T-cell (primary cell): ENCODE data around the gene OSR1. TPM values are rescaled to one million over a fixed set of nuclear protein-coding genes. Genes with fewer than 3 reads are reported as not detected.

Source experiments
- ATAC-seq, 4 experiments: fragments of 200-7000 bp in 3 of 4; fragments of 150-1000 bp in 1 of 4; cut with Tn5 transposase; replicated peaks in 1 of 4; 1 replicate in 3 of 4; 2 replicates in 1 of 4; pipeline ENCODE4 v1.10.0; 2021; ENCODE audit warnings: moderate library complexity in 3 of 4, mild to moderate bottlenecking in 2 of 4, moderate number of reproducible peaks in 1 of 4
- CTCF ChIA-PET, 2 donors: fragments of 300-600 bp; sonication (Branson Sonifier 250); formaldehyde crosslinking; loops; one replicate each; lab custom pipeline; 2022; ENCODE audit warnings: antibody characterized with exemption in 2 of 2; lab: Charles Lee
- POLR2A ChIA-PET, 2 donors: fragments of 300-600 bp; sonication (Branson Sonifier 250); formaldehyde crosslinking; loops; one replicate each; lab custom pipeline; 2022; ENCODE audit warnings: antibody characterized with exemption in 2 of 2; lab: Charles Lee
- DNase-seq, 35 experiments: peaks; one replicate each; pipeline versions ENCODE4 v3.0.0 to v3.0.0-alpha.2; 2013 to 2023
- H3K27ac ChIP-seq: one replicate; pipeline ENCODE4 v1.5.1; 2013; ENCODE audit warnings: low read length
- H3K27me3 ChIP-seq, 2 experiments: replicated peaks in 1 of 2; 1 replicate in 1 of 2; 2 replicates in 1 of 2; pipeline versions ENCODE4 v1.6.1 to v1.7.0; 2013; ENCODE audit warnings: low read length in 1 of 2, mixed read lengths in 1 of 2; ENCODE audit not compliant: control insufficient read depth in 2 of 2, insufficient read depth in 2 of 2; ENCODE audit errors: extremely low read depth in 1 of 2
- H3K36me3 ChIP-seq, 2 donors: 1 replicate in 1 of 2; 2 replicates in 1 of 2; pipeline versions ENCODE4 v1.6.1 to v1.7.0; 2013; ENCODE audit warnings: low read length in 1 of 2; ENCODE audit not compliant: control insufficient read depth in 2 of 2, insufficient read depth in 1 of 2; ENCODE audit errors: extremely low read depth in 1 of 2
- H3K4me1 ChIP-seq, 2 experiments: 1 replicate in 1 of 2; 2 replicates in 1 of 2; pipeline versions ENCODE4 v1.6.1 to v1.7.0; 2013; ENCODE audit warnings: low read length in 2 of 2, mixed read lengths in 1 of 2; ENCODE audit not compliant: insufficient read depth in 2 of 2, control insufficient read depth in 1 of 2; ENCODE audit errors: extremely low read depth in 1 of 2
- H3K4me3 ChIP-seq, 2 donors: 1 replicate in 1 of 2; 2 replicates in 1 of 2; pipeline versions ENCODE4 v1.5.1 to v1.7.0; 2013; ENCODE audit warnings: mild to moderate bottlenecking in 2 of 2, low read length in 1 of 2, moderate library complexity in 1 of 2; ENCODE audit not compliant: control insufficient read depth in 1 of 2; ENCODE audit errors: extremely low read depth in 1 of 2
- H3K9me3 ChIP-seq: 2 replicates; pipeline ENCODE4 v1.7.0; 2013
- H3K27ac Mint-ChIP-seq, 2 donors: one replicate each; pipeline ENCODE4 v1.8.0; 2020 to 2021; ENCODE audit warnings: mild to moderate bottlenecking in 2 of 2, mixed read lengths in 2 of 2
- H3K27me3 Mint-ChIP-seq, 2 donors: one replicate each; pipeline ENCODE4 v1.8.0; 2021 to 2022; ENCODE audit warnings: mixed read lengths in 2 of 2
- H3K36me3 Mint-ChIP-seq: one replicate; pipeline ENCODE4 v1.8.0; 2021; ENCODE audit warnings: mixed read lengths
- H3K4me1 Mint-ChIP-seq, 3 donors: one replicate each; pipeline ENCODE4 v1.8.0; 2020 to 2022; ENCODE audit warnings: mixed read lengths in 3 of 3, mild to moderate bottlenecking in 1 of 3
- H3K4me3 Mint-ChIP-seq, 3 donors: one replicate each; pipeline ENCODE4 v1.8.0; 2020 to 2022; ENCODE audit warnings: mild to moderate bottlenecking in 3 of 3, mixed read lengths in 3 of 3, moderate library complexity in 3 of 3
- H3K9me3 Mint-ChIP-seq, 3 donors: one replicate each; pipeline ENCODE4 v1.8.0; 2020 to 2022; ENCODE audit warnings: mixed read lengths in 3 of 3
- WGBS: methylation state at CpG from one replicate; pipeline ENCODE4 v1.1.5; 2013; ENCODE audit warnings: missing lambda C conversion rate; ENCODE audit not compliant: insufficient coverage; 5-methylcytosine and 5-hydroxymethylcytosine counted together
- total RNA-seq, 35 experiments: library from RNA in 6 of 35; stranded (reverse) in 6 of 35; fragments of 120-200 nt in 1 of 35; gene quantifications; one replicate each; pipeline versions ENCODE4 v1.2.1 to v1.2.4 and lab custom pipeline; 2013 to 2026

OSR1 gene
- total RNA-seq, 5 donors from 2014 or later (not counting 1 experiment from before 2014, with no cell fraction given) = not detected

GRCh38 chr2:19357402-19358241, 801 bp downstream of the OSR1 start:
- ChIA-PET CTCF (no interaction called here), POLR2A (no interaction called here)
- peaks cover 60 to 90% of the 10 kb centered on the region in 2 donors for H3K27me3 Mint-ChIP-seq
- Histone ChIP-seq H3K27ac (no peak overlapping the region), H3K9me3 (no peaks in the 10 kb centered on the region), H3K27me3 (peaks cover 46 to 91% of the 10 kb centered on the region in 2 experiments), H3K4me1 (peaks cover 12 to 55% of the 10 kb centered on the region in 2 experiments), H3K4me3 (peak overlapping the region; percentile 33 to 62), H3K36me3 (no peaks in the 10 kb centered on the region)
- H3K4me3 Mint-ChIP-seq = peak overlapping the region; percentile 36 to 77 (median 50)
- DNase-seq = peak in 1 of 35 experiments; percentile 29
- WGBS = 6% methylated on average over 43 of the region's 45 CpGs
- ATAC-seq = peak in 1 of 4 experiments; percentile 18
- H3K27ac Mint-ChIP-seq = no peak overlapping the region
- no peaks in the 10 kb centered on the region for H3K36me3 Mint-ChIP-seq
- no peaks in the 10 kb centered on the region for H3K9me3 Mint-ChIP-seq
- peaks cover 48 to 62% (median 52%) of the 10 kb centered on the region in 3 donors for H3K4me1 Mint-ChIP-seq

GRCh38 chr2:19356545-19357401, 1.6 kb downstream of the OSR1 start:
- POLR2A ChIA-PET = no interaction called here

GRCh38 chr2:19355931-19356544, 2.4 kb downstream of the OSR1 start:
- peaks cover 49 to 99% of the 10 kb centered on the region in 2 experiments for H3K27me3 ChIP-seq
- H3K27ac Mint-ChIP-seq = peak overlapping the region in 1 of 2 donors; percentile 55
- H3K36me3 Mint-ChIP-seq = no peaks in the 10 kb centered on the region
- peaks cover under 1 to 59% of the 10 kb centered on the region in 2 experiments for H3K4me1 ChIP-seq
- peaks cover 70 to 91% of the 10 kb centered on the region in 2 donors for H3K27me3 Mint-ChIP-seq
- H3K4me3 ChIP-seq = peak overlapping the region in 1 of 2 donors; percentile 36
- H3K9me3 ChIP-seq = no peaks in the 10 kb centered on the region
- no peaks in the 10 kb centered on the region for H3K9me3 Mint-ChIP-seq
- DNase-seq (no peak), ATAC-seq (no peak)
- H3K27ac ChIP-seq = no peak overlapping the region
- no peaks in the 10 kb centered on the region for H3K36me3 ChIP-seq
- H3K4me3 Mint-ChIP-seq = peak overlapping the region in 2 of 3 donors; percentile 13 to 77
- 17% methylated on average over 22 of the region's 35 CpGs for WGBS
- peaks cover 45 to 57% (median 49%) of the 10 kb centered on the region in 3 donors for H3K4me1 Mint-ChIP-seq
- POLR2A ChIA-PET = no interaction called here
- CTCF ChIA-PET = no interaction called here

More at GRCh38 chr2:19356545-19357401, 1.6 kb downstream of the OSR1 start:
- H3K4me1 ChIP-seq = peaks cover 4 to 59% of the 10 kb centered on the region in 2 experiments
- ATAC-seq = no peak
- H3K27ac ChIP-seq = no peak overlapping the region
- Mint-ChIP-seq H3K27ac (peak overlapping the region in 1 of 2 donors; percentile 55), H3K36me3 (no peaks in the 10 kb centered on the region), H3K9me3 (no peaks in the 10 kb centered on the region), H3K4me3 (peak overlapping the region; percentile 6 to 77 (median 36)), H3K4me1 (peaks cover 46 to 61% (median 51%) of the 10 kb centered on the region in 3 donors), H3K27me3 (peaks cover 68 to 91% of the 10 kb centered on the region in 2 donors)
- 8% methylated on average over 42 of the region's 54 CpGs for WGBS
- no peaks in the 10 kb centered on the region for H3K9me3 ChIP-seq
- CTCF ChIA-PET = no interaction called here
- DNase-seq = peak in 1 of 35 experiments; percentile 25
- peaks cover 47 to 99% of the 10 kb centered on the region in 2 experiments for H3K27me3 ChIP-seq
- peak overlapping the region in 1 of 2 donors; percentile 36 for H3K4me3 ChIP-seq
- no peaks in the 10 kb centered on the region for H3K36me3 ChIP-seq

- no peaks in the 10 kb centered on the region for H3K9me3 Mint-ChIP-seq
- ATAC-seq (no peak), DNase-seq (no peak)
- Histone ChIP-seq H3K4me1 (peaks cover 4 to 60% of the 10 kb centered on the region in 2 experiments), H3K27ac (no peak overlapping the region), H3K36me3 (no peaks in the 10 kb centered on the region), H3K27me3 (peaks cover 46 to 99% of the 10 kb centered on the region in 2 experiments), H3K9me3 (no peaks in the 10 kb centered on the region), H3K4me3 (no peak overlapping the region)
- CTCF ChIA-PET = no interaction called here
- H3K27ac Mint-ChIP-seq = peak overlapping the region in 1 of 2 donors; percentile 36
- H3K36me3 Mint-ChIP-seq = no peaks in the 10 kb centered on the region
- H3K4me3 Mint-ChIP-seq = peak overlapping the region in 1 of 3 donors; percentile 35
- WGBS = 18% methylated on average over 18 of the region's 18 CpGs
- H3K27me3 Mint-ChIP-seq = peaks cover 76 to 90% of the 10 kb centered on the region in 2 donors
- peaks cover 44 to 56% (median 48%) of the 10 kb centered on the region in 3 donors for H3K4me1 Mint-ChIP-seq
- POLR2A ChIA-PET = no interaction called here
These were observed 3.0 kb downstream of the OSR1 start for GRCh38 chr2:19355416-19355821.

GRCh38 chr2:19355014-19355405, 3.4 kb downstream of the OSR1 start:
- no peak overlapping the region for H3K4me3 ChIP-seq
- POLR2A ChIA-PET = interaction anchor here in 1 of 2 donors (0.6 kb wide), 1 partner anchor 635 kb away, joined by 3 read pairs; the partner anchor contains the start of gene WDR35
- H3K4me1 ChIP-seq = peaks cover 4 to 64% of the 10 kb centered on the region in 2 experiments
- no peak overlapping the region for H3K27ac Mint-ChIP-seq
- no peak overlapping the region for H3K4me3 Mint-ChIP-seq
- H3K27ac ChIP-seq = no peak overlapping the region
- peaks cover 73 to 89% of the 10 kb centered on the region in 2 donors for H3K27me3 Mint-ChIP-seq
- WGBS = 39% methylated on average over 2 of the region's 3 CpGs
- no peaks in the 10 kb centered on the region for H3K9me3 Mint-ChIP-seq
- no peaks in the 10 kb centered on the region for H3K9me3 ChIP-seq
- CTCF ChIA-PET = no interaction called here
- H3K4me1 Mint-ChIP-seq = peaks cover 44 to 54% (median 49%) of the 10 kb centered on the region in 3 donors
- ATAC-seq (no peak), DNase-seq (no peak)
- peaks cover 42 to 99% of the 10 kb centered on the region in 2 experiments for H3K27me3 ChIP-seq
- no peaks in the 10 kb centered on the region for H3K36me3 Mint-ChIP-seq
- no peaks in the 10 kb centered on the region for H3K36me3 ChIP-seq
